K562 (cell line): ENCODE results near the gene OTUB2. TPM values are rescaled to one million over a fixed set of nuclear protein-coding genes. Genes with fewer than 3 reads are reported as not detected.

Experiments used
- ATAC-seq: fragments of 200-7000 bp; cut with Tn5 transposase; 3 replicates; pipeline ENCODE4 v1.9.1; 2020; ENCODE audit warnings: moderate library complexity
- BruUV-seq: library from RNA; stranded (reverse); fragments of 400-500 nt; replicated peaks from 2 replicates; lab custom pipeline; 2021; lab: Mats Ljungman, UMichigan
- CTCF ChIA-PET: fragments of 300-600 bp; formaldehyde crosslinking; extraction: SDS; loops from one replicate; lab custom pipeline; 2021; ENCODE audit warnings: low intra/inter-chr PET ratio; lab: Yijun Ruan, JAX
- POLR2A ChIA-PET: fragments of 300-600, 350-650 bp; sonication (Branson Sonifier 250); formaldehyde crosslinking; extraction: SDS; loops from one replicate; lab custom pipeline; 2021; ENCODE audit warnings: antibody characterized with exemption, inconsistent platforms; lab: Yijun Ruan, JAX
- DNase-seq, 4 experiments: peaks; one replicate each; pipeline versions ENCODE4 v3.0.0 to v3.0.0-alpha.2; 2011 to 2018; ENCODE audit warnings: low spot score in 3 of 4, mixed read lengths in 3 of 4; ENCODE audit errors: extremely low read depth in 1 of 4
- FAIRE-seq: peaks from 2 replicates; lab custom pipeline; 2011; peaks lifted over from hg19 to GRCh38; lab: Jason Lieb, UNC
- H2AFZ ChIP-seq: 2 replicates; pipeline ENCODE4 v1.6.0; 2011; ENCODE audit warnings: low read depth, low read length, control low read depth, inconsistent platforms
- H3K27ac ChIP-seq: fragments of 200-600 bp; 3 replicates; pipeline ENCODE4 v1.8.0; 2011; ENCODE audit warnings: low read depth, mild to moderate bottlenecking, control low read depth, inconsistent platforms, low read length, moderate library complexity, mixed read lengths; ENCODE audit errors: extremely low read depth
- H3K27me3 ChIP-seq, 2 experiments: fragments of 300-600 bp in 1 of 2; 2 replicates in 1 of 2; 3 replicates in 1 of 2; pipeline versions ENCODE4 v1.6.0 to v1.8.0; 2011; ENCODE audit warnings: inconsistent platforms in 2 of 2, low read length in 2 of 2, mild to moderate bottlenecking in 1 of 2, mixed read lengths in 1 of 2, moderate library complexity in 1 of 2; ENCODE audit not compliant: control insufficient read depth in 2 of 2, insufficient read depth in 2 of 2
- H3K36me3 ChIP-seq: fragments of 300-600 bp; 3 replicates; pipeline ENCODE4 v1.8.0; 2011; ENCODE audit warnings: mild to moderate bottlenecking, low read length, inconsistent platforms; ENCODE audit not compliant: control insufficient read depth, insufficient read depth
- H3K4me1 ChIP-seq, 2 experiments: fragments of 200-600 bp in 1 of 2; replicated peaks in 1 of 2; 2 replicates in 1 of 2; 3 replicates in 1 of 2; pipeline versions ENCODE4 v1.5.1 to v1.8.0; 2011; ENCODE audit warnings: inconsistent platforms in 2 of 2, low read length in 2 of 2, mild to moderate bottlenecking in 1 of 2, mixed read lengths in 1 of 2, moderate library complexity in 1 of 2; ENCODE audit not compliant: control insufficient read depth in 2 of 2, insufficient read depth in 2 of 2
- H3K4me2 ChIP-seq: 2 replicates; pipeline ENCODE4 v1.6.1; 2011; ENCODE audit warnings: low read length, control low read depth, inconsistent platforms, mixed read lengths; ENCODE audit not compliant: insufficient read depth
- H3K4me3 ChIP-seq: fragments of 200-600 bp; sonication (generic), shearing (Covaris generic); 2 replicates; pipeline ENCODE4 v1.5.1; 2016; ENCODE audit warnings: control low read depth, inconsistent platforms
- H3K79me2 ChIP-seq: fragments of 200-600 bp; 3 replicates; pipeline ENCODE4 v1.8.0; 2011; ENCODE audit warnings: low read length, inconsistent platforms; ENCODE audit not compliant: control insufficient read depth, insufficient read depth
- H3K9ac ChIP-seq, 2 experiments: 2 replicates each; pipeline versions ENCODE4 v1.6.0 to v1.6.1; 2011; ENCODE audit warnings: low read depth in 2 of 2, low read length in 2 of 2, control low read depth in 1 of 2, inconsistent platforms in 1 of 2, mild to moderate bottlenecking in 1 of 2, mixed read lengths in 1 of 2; ENCODE audit not compliant: insufficient read depth in 1 of 2
- H3K9me1 ChIP-seq: one replicate; pipeline ENCODE4 v1.6.0; 2011; ENCODE audit warnings: inconsistent platforms, mild to moderate bottlenecking, low read length, moderate library complexity; ENCODE audit not compliant: control insufficient read depth, insufficient read depth
- H3K9me3 ChIP-seq: replicated peaks from 2 replicates; pipeline ENCODE4 v1.5.1; 2011; ENCODE audit warnings: low read depth, low read length, inconsistent platforms; ENCODE audit not compliant: control insufficient read depth, insufficient read depth
- H4K20me1 ChIP-seq: replicated peaks from 2 replicates; pipeline ENCODE4 v1.6.1; 2011; ENCODE audit warnings: low read length, inconsistent platforms, mixed read lengths; ENCODE audit not compliant: control insufficient read depth, insufficient read depth
- ATF1 ChIP-seq, 2 experiments: fragments of 450-650 bp in 1 of 2; IDR thresholded peaks; 2 replicates each; pipeline ENCODE4 v1.6.1; 2016; ENCODE audit warnings: missing compliant biosample characterization in 1 of 2, missing genetic modification characterization in 1 of 2
- ATF6 ChIP-seq: sonication (generic); formaldehyde crosslinking; IDR thresholded peaks from 2 replicates; pipeline ENCODE4 v1.4.0; 2020; ENCODE audit warnings: mild to moderate bottlenecking, missing genetic modification reagents
- BRF1 ChIP-seq: IDR thresholded peaks from 3 replicates; pipeline ENCODE4 v1.6.1; 2011; ENCODE audit warnings: borderline replicate concordance, mild to moderate bottlenecking; ENCODE audit not compliant: insufficient read length; ENCODE audit errors: extremely low read depth
- CEBPZ ChIP-seq: fragments of 150-350 bp; IDR thresholded peaks from 2 replicates; pipeline ENCODE4 v1.6.1; 2014; ENCODE audit warnings: low read depth, mild to moderate bottlenecking, low read length, borderline replicate concordance
- E2F1 ChIP-seq: sonication (generic); formaldehyde crosslinking; IDR thresholded peaks from 2 replicates; pipeline ENCODE4 v1.8.1; 2023; ENCODE audit warnings: mild to moderate bottlenecking, missing genetic modification reagents, moderate library complexity
- ETV6 ChIP-seq, 3 experiments: fragments of 150-350 bp in 1 of 3; sonication (generic) in 1 of 3; formaldehyde crosslinking in 1 of 3; IDR thresholded peaks; 2 replicates each; pipeline versions ENCODE4 v1.6.1 to v1.8.0; 2014 to 2022; ENCODE audit warnings: borderline replicate concordance in 2 of 3, low read depth in 2 of 3, antibody characterized with exemption in 1 of 3, low read length in 1 of 3, mild to moderate bottlenecking in 1 of 3, missing genetic modification reagents in 1 of 3
- SPI1 ChIP-seq: IDR thresholded peaks from 2 replicates; pipeline ENCODE4 v1.6.1; 2011; ENCODE audit warnings: low read depth, low read length, control low read depth, borderline replicate concordance
- ZBED1 ChIP-seq: IDR thresholded peaks from 2 replicates; pipeline ENCODE4 v1.6.1; 2014
- ZNF655 ChIP-seq: fragments of 250-450 bp; sonication (Bioruptor Pico); IDR thresholded peaks from 2 replicates; pipeline ENCODE4 v1.5.0; 2021
- WGBS: fragments of 100-300 bp; shearing (Covaris generic); methylation state at CpG from one replicate; pipeline ENCODE4 v1.1.6; 2016; ENCODE audit warnings: low coverage, mixed read lengths; ENCODE audit not compliant: insufficient coverage; ENCODE audit errors: missing lambda C conversion rate; 5-methylcytosine and 5-hydroxymethylcytosine counted together
- in situ Hi-C: fragments of 300-500 bp; cut with MboI; formaldehyde crosslinking; loops from 4 replicates; pipeline ENCODE4 v1.15.0; 2018; ENCODE audit warnings: inconsistent platforms, mixed read lengths
- intact Hi-C: fragments of 100-400 bp; cut with micrococcal nuclease; formaldehyde crosslinking; loops from 2 replicates; pipeline ENCODE4 v1.14.2; 2022
- polyA plus RNA-seq, 8 experiments: library from polyadenylated mRNA; depleted of rRNA in 4 of 8; stranded (reverse) in 5 of 8; unstranded in 3 of 8; fragments of >200 nt; fragmentation: Nextera tagmentation in 2 of 8; fragmentation: Illumina TruSeq in 1 of 8; extraction: Ambion mirVana in 2 of 8; extraction: Trizol in 1 of 8; gene quantifications; 2 replicates each; pipeline versions ENCODE4 v1.2.1 to v1.2.3, GENCODE V29; 2011 to 2014; ENCODE audit warnings: inconsistent platforms in 1 of 8, missing spikeins in 1 of 8
- total RNA-seq, 7 experiments: library from RNA; depleted of rRNA in 6 of 7; stranded (reverse); fragments of >200 nt in 6 of 7; fragmentation: Illumina TruSeq in 2 of 7; extraction: Trizol in 2 of 7; gene quantifications; 2 replicates each; pipeline versions ENCODE4 v1.2.1 to v1.2.3, GENCODE V29; 2011 to 2021; ENCODE audit warnings: low replicate concordance in 1 of 7

The OTUB2 gene
- total and polyA plus RNA-seq, 9 of the 15 experiments (the other 6 are each of a cell fraction or from before 2014, with no cell fraction given): 0.01 to 0.31 (median 0.11) TPM

- WGBS: 100% methylated on average over 3 of the region's 3 CpGs
- Histone ChIP-seq H3K4me2 (no peak overlapping the region), H3K4me3 (no peak overlapping the region), H3K27ac (no peak overlapping the region), H3K9me1 (no peaks in the 10 kb centered on the region), H4K20me1 (no peaks in the 10 kb centered on the region), H3K9me3 (no peaks in the 10 kb centered on the region), H2AFZ (no peak overlapping the region), H3K9ac (no peak overlapping the region), H3K27me3 (no peaks in the 10 kb centered on the region), H3K36me3 (peaks cover 93% of the 10 kb centered on the region), H3K4me1 (no peaks in the 10 kb centered on the region), H3K79me2 (no peaks in the 10 kb centered on the region)
- FAIRE-seq (no peak), ATAC-seq (no peak), DNase-seq (no peak)
- TF ChIP-seq BRF1: no peak
- TF ChIP-seq ETV6 (IDR thresholded peaks at IDR 0.05; ENCODE audit: borderline replicate concordance in 1 of 2, low read depth in 2 of 2, low read length in 1 of 2): no peak
- no peak for TF ChIP-seq ETV6 (CRISPR knock-in tag; IDR thresholded peaks at IDR 0.05; ENCODE audit: borderline replicate concordance)
- no peak for TF ChIP-seq ZNF655 (CRISPR knock-in tag)
- TF ChIP-seq ATF6 (CRISPR knock-in tag): no peak
- TF ChIP-seq E2F1 (CRISPR knock-in tag): no peak
- TF ChIP-seq CEBPZ: no peak
- TF ChIP-seq SPI1: no peak
- no peak for TF ChIP-seq ATF1 (CRISPR knock-in tag; IDR thresholded peaks at IDR 0.05)
- no peak for TF ChIP-seq ATF1 (tag; IDR thresholded peaks at IDR 0.05)
- TF ChIP-seq ZBED1: no peak
- POLR2A ChIA-PET: interaction anchor here (0.8 kb wide), 1 partner anchor 29 kb away, joined by 3 read pairs; the partner anchor contains the start of genes DDX24 and IFI27L1
- intact Hi-C loops: no loop called here
- in situ Hi-C loops: no loop called here
- CTCF ChIA-PET: interaction anchor here (1.7 kb wide), 1 partner anchor 84 kb away, joined by 14 read pairs; no protein-coding TSS in a partner anchor
- no TSS peak for BruUV-seq
Measured at GRCh38 chr14:94051779-94052178, 25.6 kb downstream of the OTUB2 start.
